Activated CD8-positive, alpha-beta memory T cell treated with anti-CD3 and anti-CD28 coated beads for 48 hours (primary cell): ENCODE measurements around the gene SMNDC1.
"Not testable (repeated sequence)": the region's sequence is repeated elsewhere in the genome, so short reads cannot be mapped to it uniquely, and the experiment has no call there.

Source experiments
- DNase-seq, 3 experiments: peaks; one replicate each; pipeline ENCODE4 v3.0.0-alpha.2; 2020; ENCODE audit warnings: low read depth in 2 of 3, low spot score in 2 of 3

The SMNDC1 gene

GRCh38 chr10:110252151-110252550 is 52.6 kb downstream of the SMNDC1 start:
- DNase-seq, result no peak

- DNase-seq, result not testable (repeated sequence)
Observed at GRCh38 chr10:110251392-110251791, 53.3 kb downstream of the SMNDC1 start.

DNA sequence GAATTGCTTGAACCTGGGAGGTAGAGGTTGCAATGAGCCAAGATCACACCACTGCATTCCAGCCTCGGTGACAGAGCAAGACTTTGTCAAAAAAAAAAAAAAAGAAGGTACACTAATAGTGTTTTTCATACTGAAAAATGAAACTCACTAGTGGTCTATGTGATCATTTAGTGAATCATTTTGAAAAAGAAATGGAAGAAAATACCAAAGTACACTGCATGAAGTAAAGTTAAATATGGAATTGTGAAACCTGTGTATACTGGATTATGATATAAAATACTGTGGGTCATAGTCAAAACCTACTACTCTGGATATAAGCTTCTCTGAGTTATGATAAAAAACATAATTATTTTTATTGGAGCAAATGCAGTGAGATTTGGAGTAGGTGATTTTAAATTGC is 55.2 kb downstream of the SMNDC1 start:
- not testable (repeated sequence) for DNase-seq

DNA sequence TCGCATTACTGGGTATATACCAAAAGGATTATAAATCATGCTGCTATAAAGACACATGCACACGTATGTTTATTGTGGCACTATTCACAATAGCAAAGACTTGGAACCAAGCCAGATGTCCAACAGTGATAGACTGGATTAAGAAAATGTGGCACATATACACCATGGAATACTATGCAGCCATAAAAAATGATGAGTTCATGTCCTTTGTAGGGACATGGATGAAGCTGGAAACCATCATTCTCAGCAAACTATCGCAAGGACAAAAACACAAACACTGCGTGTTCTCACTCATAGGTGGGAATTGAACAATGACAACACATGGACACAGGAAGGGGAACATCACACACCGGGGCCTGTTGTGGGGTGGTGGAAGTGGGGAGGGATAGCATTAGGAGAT is 56.9 kb downstream of the SMNDC1 start:
- not testable (repeated sequence) for DNase-seq

- no peak for DNase-seq
Observed at GRCh38 chr10:110244550-110244949, 60.2 kb downstream of the SMNDC1 start.

- no peak for DNase-seq
Observed at GRCh38 chr10:110242511-110242910, 62.2 kb downstream of the SMNDC1 start.

DNA sequence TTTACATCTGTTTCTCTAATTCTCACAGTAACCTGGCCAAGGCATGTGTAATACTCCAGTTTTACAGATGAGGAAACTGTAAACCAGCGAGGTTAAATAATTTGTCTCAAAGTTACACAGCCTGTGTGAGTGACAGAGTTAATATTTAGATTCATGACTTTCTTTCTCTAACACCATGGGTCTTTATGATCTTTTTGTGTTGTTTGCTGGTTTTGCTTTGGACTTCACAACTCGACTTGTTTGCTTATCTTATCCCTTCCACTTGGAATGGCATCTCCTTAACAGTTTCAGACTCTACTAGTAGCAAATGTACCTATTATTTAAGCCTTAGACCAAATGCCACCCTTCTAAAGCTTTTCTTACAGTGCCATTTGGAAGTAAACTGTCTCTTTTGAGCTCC is 62.9 kb downstream of the SMNDC1 start:
- DNase-seq, result no peak

DNA sequence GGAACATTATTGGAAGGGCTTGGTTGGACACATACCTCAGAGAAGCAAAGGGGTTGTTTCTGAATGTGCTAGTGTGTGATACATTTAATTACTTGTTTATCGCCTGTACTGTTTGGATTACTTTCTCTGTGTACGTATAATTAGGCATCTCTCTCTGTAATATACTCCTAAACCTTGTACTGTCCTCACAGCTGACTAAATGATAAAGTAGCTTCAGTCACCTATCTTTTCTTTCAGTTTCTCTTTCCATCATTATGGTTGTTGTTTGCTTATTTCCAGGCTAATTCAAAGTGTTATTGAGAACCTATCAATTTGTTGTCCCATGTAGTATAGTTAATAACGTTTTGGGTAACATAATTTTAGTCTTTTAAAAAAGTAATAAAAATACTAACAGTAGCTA is 63.3 kb downstream of the SMNDC1 start:
- no peak for DNase-seq
